ENCODE data around the gene OR2S2.
"Not testable (repeated sequence)": the region's sequence is repeated elsewhere in the genome, so short reads cannot be mapped to it uniquely, and the experiment has no call there.

Gene OR2S2

DNA sequence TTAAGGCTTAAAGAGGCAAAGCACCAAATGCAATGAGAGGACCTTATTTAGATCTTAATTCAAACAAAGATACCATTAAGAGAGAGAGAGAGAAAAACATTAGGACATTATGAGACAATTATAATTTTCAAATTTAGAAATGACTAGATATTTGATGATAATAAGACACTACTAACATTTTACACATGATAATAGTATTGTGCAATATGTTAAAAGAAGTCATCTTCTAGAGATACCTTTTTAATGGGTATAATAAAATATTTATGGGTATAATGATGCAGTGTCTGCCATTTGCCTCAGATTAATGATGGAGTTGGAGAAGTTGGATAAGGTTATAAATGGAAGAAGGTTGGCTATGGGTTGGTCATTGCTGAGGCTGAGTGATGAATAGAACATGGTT is 27.4 kb downstream of the OR2S2 start:
- no peak for ATAC-seq
- Mint-ChIP-seq H3K4me3 (no peak overlapping the region), H3K9me3 (no peaks in the 10 kb centered on the region), H3K27ac (no peak overlapping the region), H3K4me1 (no peaks in the 10 kb centered on the region), H3K27me3 (peaks cover 35% of the 10 kb centered on the region), H3K36me3 (no peaks in the 10 kb centered on the region)

GRCh38 chr9:35929453-35929718 is 28.6 kb downstream of the OR2S2 start:
- peaks cover 41% of the 10 kb centered on the region for H3K27me3 Mint-ChIP-seq
- no peaks in the 10 kb centered on the region for H3K4me1 Mint-ChIP-seq
- H3K27ac Mint-ChIP-seq: no peak overlapping the region
- no peaks in the 10 kb centered on the region for H3K9me3 Mint-ChIP-seq
- H3K4me3 Mint-ChIP-seq: no peak overlapping the region
- no peaks in the 10 kb centered on the region for H3K36me3 Mint-ChIP-seq
- ATAC-seq: no peak

GRCh38 chr9:35928591-35929452 is 29.1 kb downstream of the OR2S2 start:
- no peaks in the 10 kb centered on the region for H3K9me3 Mint-ChIP-seq

GRCh38 chr9:35923927-35924763 is 33.8 kb downstream of the OR2S2 start:
- no peak overlapping the region for H3K4me3 Mint-ChIP-seq

More at GRCh38 chr9:35928591-35929452, 29.1 kb downstream of the OR2S2 start:
- Mint-ChIP-seq H3K27ac (no peak overlapping the region), H3K4me3 (no peak overlapping the region), H3K4me1 (no peaks in the 10 kb centered on the region), H3K36me3 (no peaks in the 10 kb centered on the region), H3K27me3 (peaks cover 37% of the 10 kb centered on the region)
- ATAC-seq: no peak

GRCh38 chr9:35923598-35923926 is 34.4 kb downstream of the OR2S2 start:
- H3K9me3 Mint-ChIP-seq: no peaks in the 10 kb centered on the region
- no peak overlapping the region for H3K27ac Mint-ChIP-seq
- H3K36me3 Mint-ChIP-seq: no peaks in the 10 kb centered on the region
- H3K4me3 Mint-ChIP-seq: no peak overlapping the region
- H3K4me1 Mint-ChIP-seq: peaks cover 9% of the 10 kb centered on the region
- H3K27me3 Mint-ChIP-seq: peaks cover 31% of the 10 kb centered on the region
- no peak for ATAC-seq

More at GRCh38 chr9:35923927-35924763, 33.8 kb downstream of the OR2S2 start:
- ATAC-seq: no peak
- no peaks in the 10 kb centered on the region for H3K36me3 Mint-ChIP-seq
- no peak overlapping the region for H3K27ac Mint-ChIP-seq
- no peaks in the 10 kb centered on the region for H3K9me3 Mint-ChIP-seq
- peaks cover 31% of the 10 kb centered on the region for H3K27me3 Mint-ChIP-seq
- peaks cover 6% of the 10 kb centered on the region for H3K4me1 Mint-ChIP-seq

DNA sequence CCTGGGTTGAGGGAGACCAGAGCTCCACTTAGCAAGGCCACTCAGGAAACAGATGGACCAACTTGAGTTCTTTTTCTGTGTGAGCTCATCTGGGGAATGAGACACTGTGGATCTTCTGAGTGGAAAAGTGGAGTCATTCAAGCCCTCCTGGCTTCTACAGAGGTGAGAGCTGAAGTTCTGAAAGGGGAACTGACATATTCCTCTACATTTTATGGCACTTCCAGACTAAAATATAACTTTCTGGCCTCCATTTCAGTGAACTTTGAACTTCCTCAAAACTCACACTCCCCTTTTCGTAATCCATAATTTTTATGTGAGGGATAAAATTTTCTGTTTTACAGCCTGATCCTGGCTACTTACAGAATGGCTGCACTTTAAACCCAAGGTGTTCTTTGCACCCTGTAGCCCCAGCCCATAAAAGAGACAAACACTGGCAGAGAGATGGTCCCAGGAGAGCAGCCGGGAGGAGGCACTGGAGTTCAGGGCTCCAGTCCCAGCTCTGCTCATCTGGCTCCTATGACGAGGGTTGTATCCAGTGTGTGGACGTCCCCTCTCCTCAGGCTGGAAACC is 37.8 kb downstream of the OR2S2 start:
- Mint-ChIP-seq H3K36me3 (no peaks in the 10 kb centered on the region), H3K9me3 (no peaks in the 10 kb centered on the region), H3K4me1 (peaks cover 9% of the 10 kb centered on the region), H3K27ac (peak overlapping the region; percentile 27), H3K27me3 (peaks cover 2% of the 10 kb centered on the region), H3K4me3 (no peak overlapping the region)
- ATAC-seq: peak; percentile 55

DNA sequence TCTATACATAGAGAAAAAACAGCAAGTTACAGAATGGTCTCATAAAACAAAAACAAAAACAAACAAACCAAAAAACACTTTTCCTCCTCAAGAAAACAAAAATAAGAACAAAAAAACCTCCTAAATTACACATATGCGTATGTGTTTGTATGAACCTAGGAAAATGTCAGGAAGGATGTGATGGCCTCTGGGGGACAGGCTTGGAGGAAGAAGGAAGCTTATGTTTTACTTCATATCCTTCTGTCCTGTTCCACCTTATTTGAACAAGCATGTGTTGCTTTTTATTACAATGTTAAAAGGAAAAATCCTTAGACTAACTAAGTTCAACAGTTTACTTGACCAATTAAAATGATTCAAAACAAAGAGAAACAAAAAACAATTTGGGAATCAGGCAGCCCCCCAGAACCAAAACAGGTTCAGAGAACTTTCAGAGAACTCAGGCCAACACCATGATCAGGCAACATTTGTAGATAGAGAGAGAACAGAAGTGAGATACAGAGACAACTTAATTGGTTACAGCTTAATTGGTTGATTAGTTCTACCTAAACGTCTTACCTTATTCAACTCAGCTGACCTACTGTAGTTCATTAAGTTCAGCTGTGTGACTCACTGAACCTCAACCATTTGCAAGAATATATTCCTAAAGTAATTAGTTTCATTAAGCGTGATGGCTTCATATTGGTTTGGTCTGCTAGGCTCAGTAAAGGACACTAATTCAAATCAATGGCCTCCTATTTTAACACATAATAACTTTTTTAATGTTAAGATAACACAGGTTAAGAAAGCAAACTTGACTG is 38.5 kb downstream of the OR2S2 start:
- Mint-ChIP-seq H3K36me3 (no peaks in the 10 kb centered on the region), H3K27ac (peak overlapping the region; percentile 27), H3K4me1 (peaks cover 9% of the 10 kb centered on the region), H3K4me3 (no peak overlapping the region), H3K9me3 (no peaks in the 10 kb centered on the region), H3K27me3 (no peaks in the 10 kb centered on the region)
- ATAC-seq: no peak

DNA sequence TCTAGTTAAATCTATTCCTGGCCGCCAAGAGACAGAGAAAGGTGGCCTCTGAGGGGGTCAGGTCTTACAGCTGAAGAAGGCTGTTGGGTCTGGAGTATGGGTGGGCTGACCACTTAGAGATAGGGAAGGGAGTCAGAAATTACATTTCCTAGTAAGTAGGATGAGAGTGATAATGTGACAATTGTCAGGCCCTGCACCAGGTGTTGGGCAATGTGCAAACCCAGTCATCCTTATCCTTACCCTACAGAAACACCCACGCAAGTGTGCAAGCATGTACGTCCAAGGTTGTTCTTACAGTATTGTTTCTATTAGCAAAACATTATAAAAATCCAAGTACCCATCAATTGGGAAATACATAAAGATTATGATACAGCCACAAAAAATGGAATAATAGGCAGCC is 39.2 kb downstream of the OR2S2 start:
- H3K36me3 Mint-ChIP-seq: no peaks in the 10 kb centered on the region
- no peaks in the 10 kb centered on the region for H3K27me3 Mint-ChIP-seq
- no peak for ATAC-seq
- no peak overlapping the region for H3K27ac Mint-ChIP-seq
- no peaks in the 10 kb centered on the region for H3K9me3 Mint-ChIP-seq
- H3K4me1 Mint-ChIP-seq: peaks cover 9% of the 10 kb centered on the region
- H3K4me3 Mint-ChIP-seq: no peak overlapping the region

GRCh38 chr9:35917261-35917660 is 40.7 kb downstream of the OR2S2 start:
- peak; percentile 10 for ATAC-seq
- no peaks in the 10 kb centered on the region for H3K9me3 Mint-ChIP-seq
- no peak overlapping the region for H3K4me3 Mint-ChIP-seq
- H3K27me3 Mint-ChIP-seq: no peaks in the 10 kb centered on the region
- no peaks in the 10 kb centered on the region for H3K36me3 Mint-ChIP-seq
- H3K4me1 Mint-ChIP-seq: peaks cover 9% of the 10 kb centered on the region
- no peak overlapping the region for H3K27ac Mint-ChIP-seq

DNA sequence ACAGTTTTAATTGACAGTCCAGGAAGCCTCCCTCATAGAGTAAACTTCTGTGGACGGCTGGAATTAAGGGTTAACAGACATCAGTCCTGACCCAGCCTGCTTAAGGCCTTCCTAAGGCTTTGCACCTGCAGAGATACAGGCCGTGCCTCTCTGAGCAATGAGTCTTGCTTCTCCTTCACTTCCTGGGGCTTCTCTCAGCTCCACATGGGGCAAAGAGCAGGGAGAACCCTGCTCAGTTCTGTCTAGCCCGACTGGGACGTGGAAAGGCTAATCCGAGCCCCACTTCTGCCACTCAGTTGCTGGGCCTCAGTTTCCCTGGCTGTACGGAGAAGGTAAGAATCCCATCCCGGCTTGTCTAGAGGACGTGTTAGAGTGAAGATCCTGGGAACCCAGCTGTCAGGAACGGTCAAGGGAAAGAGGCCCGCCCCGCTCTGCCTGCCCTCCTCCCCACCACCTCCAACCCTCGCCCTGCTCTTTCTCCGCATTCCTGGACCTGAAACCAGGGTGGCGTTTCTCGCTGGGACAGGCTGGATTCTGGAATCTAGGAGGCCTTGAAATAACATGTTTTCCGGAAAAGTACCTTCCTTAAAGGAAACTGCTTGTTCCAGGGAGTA is 42.2 kb downstream of the OR2S2 start:
- no peaks in the 10 kb centered on the region for H3K36me3 Mint-ChIP-seq
- H3K27ac Mint-ChIP-seq: no peak overlapping the region
- no peak for ATAC-seq
- H3K27me3 Mint-ChIP-seq: peaks cover 3% of the 10 kb centered on the region
- no peak overlapping the region for H3K4me3 Mint-ChIP-seq
- peaks cover 12% of the 10 kb centered on the region for H3K4me1 Mint-ChIP-seq
- H3K9me3 Mint-ChIP-seq: no peaks in the 10 kb centered on the region

DNA sequence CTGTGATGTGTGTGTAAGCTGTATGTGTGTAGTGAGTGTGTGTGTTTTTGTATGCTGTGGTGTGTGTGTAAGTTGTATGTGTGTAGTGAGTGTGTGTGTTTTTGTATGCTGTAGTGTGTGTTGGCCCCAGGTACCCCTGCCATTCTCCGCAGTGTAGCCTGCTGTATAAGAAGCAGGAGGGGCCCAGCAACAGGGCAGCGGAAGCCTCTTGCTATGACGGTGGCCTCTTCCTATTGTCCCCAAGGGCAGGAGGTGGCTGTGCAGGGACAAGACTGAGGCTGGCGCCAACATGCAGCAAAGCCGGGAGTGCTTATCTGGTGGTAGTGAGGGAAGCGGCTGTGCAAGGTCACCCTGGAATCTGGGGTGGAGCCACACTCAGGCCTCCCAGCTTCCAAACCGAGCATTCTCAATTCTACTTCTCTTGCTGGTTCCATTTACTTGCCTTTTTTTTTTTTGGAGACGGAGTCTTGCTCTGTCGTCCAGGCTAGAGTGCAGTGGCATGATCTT is 43.6 kb downstream of the OR2S2 start:
- ATAC-seq: no peak
- H3K4me1 Mint-ChIP-seq: peaks cover 11% of the 10 kb centered on the region

DNA sequence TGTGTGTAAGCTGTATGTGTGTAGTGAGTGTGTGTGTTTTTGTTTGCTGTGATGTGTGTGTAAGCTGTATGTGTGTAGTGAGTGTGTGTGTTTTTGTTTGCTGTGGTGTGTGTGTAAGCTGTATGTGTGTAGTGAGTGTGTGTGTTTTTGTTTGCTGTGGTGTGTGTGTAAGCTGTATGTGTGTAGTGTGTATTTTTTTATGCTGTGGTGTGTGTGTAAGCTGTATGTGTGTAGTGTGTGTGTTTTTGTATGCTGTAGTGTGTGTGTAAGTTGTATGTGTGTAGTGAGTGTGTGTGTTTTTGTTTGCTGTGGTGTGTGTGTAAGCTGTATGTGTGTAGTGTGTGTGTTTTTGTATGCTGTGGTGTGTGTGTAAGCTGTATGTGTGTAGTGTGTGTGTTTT is 44.5 kb downstream of the OR2S2 start:
- not testable (repeated sequence) for H3K36me3 Mint-ChIP-seq, H3K27ac Mint-ChIP-seq, H3K9me3 Mint-ChIP-seq, ATAC-seq, H3K4me3 Mint-ChIP-seq, H3K4me1 Mint-ChIP-seq
- H3K27me3 Mint-ChIP-seq: peaks cover 17% of the 10 kb centered on the region

More for the DNA sequence above, 43.6 kb downstream of the OR2S2 start:
- no peak overlapping the region for H3K4me3 Mint-ChIP-seq
- H3K27me3 Mint-ChIP-seq: peaks cover 10% of the 10 kb centered on the region
- no peaks in the 10 kb centered on the region for H3K9me3 Mint-ChIP-seq
- H3K36me3 Mint-ChIP-seq: no peaks in the 10 kb centered on the region
- H3K27ac Mint-ChIP-seq: no peak overlapping the region

DNA sequence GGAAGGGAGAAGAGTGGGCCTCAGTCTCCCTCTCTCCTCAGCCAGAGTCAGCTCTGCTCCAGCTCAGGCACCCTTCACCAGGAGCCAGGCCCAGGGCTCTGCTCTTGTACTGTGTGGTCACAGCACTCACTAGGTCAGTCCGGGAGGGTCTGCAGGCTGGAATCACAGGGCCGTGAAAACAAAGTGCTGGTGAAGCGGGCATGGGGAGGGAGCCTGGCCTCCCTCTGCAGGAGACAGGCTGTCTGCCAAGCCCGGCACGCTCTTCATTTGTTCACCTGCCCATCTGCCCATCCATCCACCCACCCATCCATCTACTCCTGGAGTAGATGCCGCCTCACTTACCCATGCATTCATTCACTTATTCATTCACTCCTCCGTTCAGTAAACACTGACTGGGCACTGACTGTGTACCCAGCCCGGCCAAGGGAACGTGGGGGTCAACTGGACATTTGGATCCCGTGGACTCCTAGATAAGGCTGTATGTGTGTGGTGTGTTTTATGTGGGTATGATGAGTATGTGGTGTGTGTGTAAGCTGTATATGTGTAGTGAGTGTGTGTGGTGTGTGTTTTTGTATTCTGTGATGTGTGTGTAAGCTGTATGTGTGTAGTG is 45.1 kb downstream of the OR2S2 start:
- Mint-ChIP-seq H3K36me3 (no peaks in the 10 kb centered on the region), H3K27me3 (peaks cover 20% of the 10 kb centered on the region), H3K4me1 (peaks cover 10% of the 10 kb centered on the region), H3K9me3 (no peaks in the 10 kb centered on the region), H3K27ac (no peak overlapping the region), H3K4me3 (no peak overlapping the region)
- ATAC-seq: no peak

GRCh38 chr9:35911690-35912089 is 46.3 kb downstream of the OR2S2 start:
- Mint-ChIP-seq H3K9me3 (no peaks in the 10 kb centered on the region), H3K4me3 (no peak overlapping the region), H3K27me3 (peaks cover 32% of the 10 kb centered on the region), H3K27ac (no peak overlapping the region), H3K4me1 (peaks cover 11% of the 10 kb centered on the region), H3K36me3 (no peaks in the 10 kb centered on the region)
- ATAC-seq: no peak

Data from stimulated activated memory B cell treated with anti-CD40 and anti-IgM and Interleukin-4, amounts not matched to agents 10 μg/mL and 1 μg/mL and 100 μg/mL, for 72 hours (primary cell).